SK-N-SH treated with all-trans-retinoic acid at 6 μM for 48 hours (cell line): ENCODE measurements around the gene QRICH2.

ENCODE experiments used
- CSDC2 ChIP-seq: fragments of 250-450 bp; sonication (Bioruptor Pico); IDR thresholded peaks from 2 replicates; pipeline ENCODE4 v1.5.0; 2020; ENCODE audit warnings: mild to moderate bottlenecking, moderate library complexity
- ESRRG ChIP-seq: fragments of 250-450 bp; sonication (Bioruptor Pico); IDR thresholded peaks from 2 replicates; pipeline ENCODE4 v1.6.1; 2021; ENCODE audit warnings: mild to moderate bottlenecking
- OSR1 ChIP-seq: fragments of 250-450 bp; sonication (Bioruptor Pico); IDR thresholded peaks from 2 replicates; pipeline ENCODE4 v1.8.0; 2022; ENCODE audit warnings: moderate library complexity, mild to moderate bottlenecking, inconsistent platforms
- PATZ1 ChIP-seq: fragments of 250-450 bp; sonication (Bioruptor Pico); IDR thresholded peaks from 2 replicates; pipeline ENCODE4 v1.8.0; 2020; ENCODE audit warnings: mild to moderate bottlenecking, moderate library complexity, borderline replicate concordance
- TOX ChIP-seq: fragments of 250-450 bp; sonication (Bioruptor Pico); IDR thresholded peaks from 2 replicates; pipeline ENCODE4 v1.8.0; 2021; ENCODE audit warnings: mild to moderate bottlenecking, moderate library complexity, borderline replicate concordance
- TSHZ2 ChIP-seq: fragments of 250-450 bp; sonication (Bioruptor Pico); IDR thresholded peaks from 2 replicates; pipeline ENCODE4 v1.5.0; 2020; ENCODE audit warnings: mild to moderate bottlenecking, moderate library complexity
- ZFP30 ChIP-seq: fragments of 450-650 bp; formaldehyde crosslinking; IDR thresholded peaks from 2 replicates; pipeline ENCODE4 v1.5.0; 2022; ENCODE audit warnings: mild to moderate bottlenecking, moderate library complexity
- ZNF70 ChIP-seq: fragments of 450-650 bp; formaldehyde crosslinking; IDR thresholded peaks from 2 replicates; pipeline ENCODE4 v1.5.0; 2020; ENCODE audit warnings: mild to moderate bottlenecking, moderate library complexity
- TF ChIP-seq, protein P1 (sequence below): fragments of 250-450 bp; sonication (Bioruptor Pico); IDR thresholded peaks from 2 replicates; pipeline ENCODE4 v1.5.1; 2020; ENCODE audit warnings: low read depth, mild to moderate bottlenecking, moderate library complexity

GRCh38 chr17:76243826-76244679 is 64.0 kb downstream of the QRICH2 start:
- TF ChIP-seq ESRRG: no peak
- no peak for TF ChIP-seq TSHZ2 (CRISPR knock-in tag)
- no peak for TF ChIP-seq ZFP30 (CRISPR knock-in tag)
- no peak for TF ChIP-seq PATZ1 (CRISPR knock-in tag)
- TF ChIP-seq TOX (CRISPR knock-in tag): no peak
- no peak for TF ChIP-seq OSR1 (CRISPR knock-in tag)
- TF ChIP-seq ZNF70 (CRISPR knock-in tag): no peak
- TF ChIP-seq, protein P1, sequence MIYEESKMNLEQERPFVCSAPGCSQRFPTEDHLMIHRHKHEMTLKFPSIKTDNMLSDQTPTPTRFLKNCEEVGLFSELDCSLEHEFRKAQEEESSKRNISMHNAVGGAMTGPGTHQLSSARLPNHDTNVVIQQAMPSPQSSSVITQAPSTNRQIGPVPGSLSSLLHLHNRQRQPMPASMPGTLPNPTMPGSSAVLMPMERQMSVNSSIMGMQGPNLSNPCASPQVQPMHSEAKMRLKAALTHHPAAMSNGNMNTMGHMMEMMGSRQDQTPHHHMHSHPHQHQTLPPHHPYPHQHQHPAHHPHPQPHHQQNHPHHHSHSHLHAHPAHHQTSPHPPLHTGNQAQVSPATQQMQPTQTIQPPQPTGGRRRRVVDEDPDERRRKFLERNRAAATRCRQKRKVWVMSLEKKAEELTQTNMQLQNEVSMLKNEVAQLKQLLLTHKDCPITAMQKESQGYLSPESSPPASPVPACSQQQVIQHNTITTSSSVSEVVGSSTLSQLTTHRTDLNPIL (CRISPR knock-in tag): no peak
- TF ChIP-seq CSDC2 (CRISPR knock-in tag): no peak
